ENCODE results near the gene SERINC2. TPM values are rescaled to one million over a fixed set of nuclear protein-coding genes. Genes with fewer than 3 reads are reported as not detected.
"Not testable (repeated sequence)": the region's sequence is repeated elsewhere in the genome, so short reads cannot be mapped to it uniquely, and the experiment has no call there.

SERINC2 gene
- total and polyA plus RNA-seq, 2 donors (not counting 1 experiment from before 2014, with no cell fraction given): 0.75 to 1.4 TPM

GRCh38 chr1:31471452-31472313 is 58.7 kb downstream of the SERINC2 start:
- H3K9me3 Mint-ChIP-seq (ENCODE audit: insufficient read depth); intact Hi-C loops (cut with micrococcal nuclease); H3K27ac Mint-ChIP-seq; POLR2A ChIA-PET; H3K4me2 ChIP-seq (replicated peaks; ENCODE audit: low read depth, low read length, poor library complexity, severe bottlenecking); H3K9ac ChIP-seq (ENCODE audit: low read length); H4K20me1 ChIP-seq (ENCODE audit: control insufficient read depth, insufficient read depth, low read length, poor library complexity, severe bottlenecking); H3K27ac ChIP-seq (ENCODE audit: low read length in 2 of 2); H3K4me1 ChIP-seq (ENCODE audit: control insufficient read depth in 2 of 2, insufficient read depth in 2 of 2, low read length in 2 of 2); ATAC-seq (ENCODE audit: low read depth); H3K27me3 ChIP-seq (replicated peaks in 1 of 4; ENCODE audit: control extremely low read depth in 1 of 4, control insufficient read depth in 3 of 4, insufficient read depth in 4 of 4, low read length in 3 of 4); H3K36me3 ChIP-seq (replicated peaks in 1 of 2; ENCODE audit: control extremely low read depth in 1 of 2, control insufficient read depth in 1 of 2, extremely low read depth in 1 of 2, insufficient read depth in 2 of 2, low read length in 1 of 2); DNase-seq; H3K4me3 ChIP-seq (ENCODE audit: control extremely low read depth in 1 of 5, extremely low read depth in 1 of 5, insufficient read depth in 1 of 5, low read depth in 2 of 5, low read length in 4 of 5); H3K27me3 Mint-ChIP-seq; CTCF ChIA-PET; H3K4me3 Mint-ChIP-seq; H3K79me2 ChIP-seq (ENCODE audit: control insufficient read depth, insufficient read depth, low read length): not testable (repeated sequence)
- Histone ChIP-seq H3K9me3 (ENCODE audit: control extremely low read depth in 1 of 3, control insufficient read depth in 2 of 3, insufficient read depth in 1 of 3, low read length in 2 of 3) (peaks cover 2 to 22% (median 11%) of the 10 kb centered on the region in 3 donors), H2AFZ (ENCODE audit: insufficient read depth, low read depth, low read length, poor library complexity, severe bottlenecking) (peak overlapping the region; percentile 65)
- 78% methylated on average over 7 of the region's 8 CpGs for WGBS (ENCODE audit: insufficient coverage)
- peaks cover 11% of the 10 kb centered on the region for H3K4me1 Mint-ChIP-seq

- WGBS (ENCODE audit: insufficient coverage): 17% methylated on average over 1 of the region's 4 CpGs
- H3K4me1 ChIP-seq (ENCODE audit: control insufficient read depth in 2 of 2, insufficient read depth in 2 of 2, low read length in 2 of 2); H3K27ac Mint-ChIP-seq; H3K4me2 ChIP-seq (replicated peaks; ENCODE audit: low read depth, low read length, poor library complexity, severe bottlenecking); H3K9ac ChIP-seq (ENCODE audit: low read length); H3K9me3 Mint-ChIP-seq (ENCODE audit: insufficient read depth); CTCF ChIA-PET; H3K4me3 ChIP-seq (ENCODE audit: control extremely low read depth in 1 of 5, extremely low read depth in 1 of 5, insufficient read depth in 1 of 5, low read depth in 2 of 5, low read length in 4 of 5); H3K79me2 ChIP-seq (ENCODE audit: control insufficient read depth, insufficient read depth, low read length); H3K36me3 ChIP-seq (replicated peaks in 1 of 2; ENCODE audit: control extremely low read depth in 1 of 2, control insufficient read depth in 1 of 2, extremely low read depth in 1 of 2, insufficient read depth in 2 of 2, low read length in 1 of 2); H3K27ac ChIP-seq (ENCODE audit: low read length in 2 of 2); ATAC-seq (ENCODE audit: low read depth); H4K20me1 ChIP-seq (ENCODE audit: control insufficient read depth, insufficient read depth, low read length, poor library complexity, severe bottlenecking); intact Hi-C loops (cut with micrococcal nuclease); POLR2A ChIA-PET; H3K27me3 ChIP-seq (replicated peaks in 1 of 4; ENCODE audit: control extremely low read depth in 1 of 4, control insufficient read depth in 3 of 4, insufficient read depth in 4 of 4, low read length in 3 of 4): not testable (repeated sequence)
- DNase-seq: peak; percentile 17
- Histone ChIP-seq H2AFZ (ENCODE audit: insufficient read depth, low read depth, low read length, poor library complexity, severe bottlenecking) (peak overlapping the region; percentile 65), H3K9me3 (ENCODE audit: control extremely low read depth in 1 of 3, control insufficient read depth in 2 of 3, insufficient read depth in 1 of 3, low read length in 2 of 3) (peaks cover 2 to 22% (median 7%) of the 10 kb centered on the region in 3 donors)
- Mint-ChIP-seq H3K27me3 (peaks cover 13% of the 10 kb centered on the region), H3K4me1 (peaks cover 13% of the 10 kb centered on the region), H3K4me3 (peak overlapping the region; percentile 15)
Observed at GRCh38 chr1:31472314-31472651, 59.3 kb downstream of the SERINC2 start.

GRCh38 chr1:31472673-31473072 is 59.7 kb downstream of the SERINC2 start:
- H3K36me3 ChIP-seq (replicated peaks in 1 of 2; ENCODE audit: control extremely low read depth in 1 of 2, control insufficient read depth in 1 of 2, extremely low read depth in 1 of 2, insufficient read depth in 2 of 2, low read length in 1 of 2); POLR2A ChIA-PET; H3K4me3 ChIP-seq (ENCODE audit: control extremely low read depth in 1 of 5, extremely low read depth in 1 of 5, insufficient read depth in 1 of 5, low read depth in 2 of 5, low read length in 4 of 5); DNase-seq; intact Hi-C loops (cut with micrococcal nuclease); H3K27ac Mint-ChIP-seq; H3K4me3 Mint-ChIP-seq; H3K27me3 ChIP-seq (replicated peaks in 1 of 4; ENCODE audit: control extremely low read depth in 1 of 4, control insufficient read depth in 3 of 4, insufficient read depth in 4 of 4, low read length in 3 of 4); H3K9me3 Mint-ChIP-seq (ENCODE audit: insufficient read depth); H3K9ac ChIP-seq (ENCODE audit: low read length); H4K20me1 ChIP-seq (ENCODE audit: control insufficient read depth, insufficient read depth, low read length, poor library complexity, severe bottlenecking); H3K79me2 ChIP-seq (ENCODE audit: control insufficient read depth, insufficient read depth, low read length); ATAC-seq (ENCODE audit: low read depth); H3K4me1 ChIP-seq (ENCODE audit: control insufficient read depth in 2 of 2, insufficient read depth in 2 of 2, low read length in 2 of 2); H3K4me2 ChIP-seq (replicated peaks; ENCODE audit: low read depth, low read length, poor library complexity, severe bottlenecking); H3K27ac ChIP-seq (ENCODE audit: low read length in 2 of 2): not testable (repeated sequence)
- CTCF ChIA-PET: interaction anchor here (1.5 kb wide), 1 partner anchor 92 kb away, joined by 3 read pairs; no protein-coding TSS in a partner anchor
- H2AFZ ChIP-seq (ENCODE audit: insufficient read depth, low read depth, low read length, poor library complexity, severe bottlenecking): peak overlapping the region; percentile 65
- Mint-ChIP-seq H3K27me3 (peaks cover 14% of the 10 kb centered on the region), H3K4me1 (peaks cover 13% of the 10 kb centered on the region)
- H3K9me3 ChIP-seq (ENCODE audit: control extremely low read depth in 1 of 3, control insufficient read depth in 2 of 3, insufficient read depth in 1 of 3, low read length in 2 of 3): peaks cover 2 to 22% (median 4%) of the 10 kb centered on the region in 3 donors
- 100% methylated on average over 1 of the region's 1 CpG for WGBS (ENCODE audit: insufficient coverage)

GRCh38 chr1:31473508-31473907 is 60.5 kb downstream of the SERINC2 start:
- ATAC-seq (ENCODE audit: low read depth); H3K79me2 ChIP-seq (ENCODE audit: control insufficient read depth, insufficient read depth, low read length); H3K4me2 ChIP-seq (replicated peaks; ENCODE audit: low read depth, low read length, poor library complexity, severe bottlenecking); H3K9ac ChIP-seq (ENCODE audit: low read length); H3K27ac Mint-ChIP-seq; H3K4me3 ChIP-seq (ENCODE audit: control extremely low read depth in 1 of 5, extremely low read depth in 1 of 5, insufficient read depth in 1 of 5, low read depth in 2 of 5, low read length in 4 of 5); H3K9me3 Mint-ChIP-seq (ENCODE audit: insufficient read depth); POLR2A ChIA-PET; H3K4me3 Mint-ChIP-seq; H3K4me1 ChIP-seq (ENCODE audit: control insufficient read depth in 2 of 2, insufficient read depth in 2 of 2, low read length in 2 of 2); H3K27ac ChIP-seq (ENCODE audit: low read length in 2 of 2); intact Hi-C loops (cut with micrococcal nuclease); H4K20me1 ChIP-seq (ENCODE audit: control insufficient read depth, insufficient read depth, low read length, poor library complexity, severe bottlenecking); H2AFZ ChIP-seq (ENCODE audit: insufficient read depth, low read depth, low read length, poor library complexity, severe bottlenecking); DNase-seq; H3K36me3 ChIP-seq (replicated peaks in 1 of 2; ENCODE audit: control extremely low read depth in 1 of 2, control insufficient read depth in 1 of 2, extremely low read depth in 1 of 2, insufficient read depth in 2 of 2, low read length in 1 of 2): not testable (repeated sequence)
- peaks cover 0 to 10% (median 0%) of the 10 kb centered on the region in 4 experiments for H3K27me3 ChIP-seq (replicated peaks in 1 of 4; ENCODE audit: control extremely low read depth in 1 of 4, control insufficient read depth in 3 of 4, insufficient read depth in 4 of 4, low read length in 3 of 4)
- Mint-ChIP-seq H3K27me3 (peaks cover 14% of the 10 kb centered on the region), H3K4me1 (peaks cover 13% of the 10 kb centered on the region)
- peaks cover 2 to 16% (median 4%) of the 10 kb centered on the region in 3 donors for H3K9me3 ChIP-seq (ENCODE audit: control extremely low read depth in 1 of 3, control insufficient read depth in 2 of 3, insufficient read depth in 1 of 3, low read length in 2 of 3)
- CTCF ChIA-PET: interaction anchor here (0.6 to 1.5 kb wide), 2 partner anchors 91 to 483 kb away, joined by 3 read pairs; no protein-coding TSS in a partner anchor
